HG03025 (cell line): ENCODE results near the gene WIZ.
"Not testable (repeated sequence)": the region's sequence is repeated elsewhere in the genome, so short reads cannot be mapped to it uniquely, and the experiment has no call there.

Experiments
- ATAC-seq: cut with Tn5 transposase; IDR thresholded peaks from one replicate; pipeline ENCODE4 v1.9.1; 2021; ENCODE audit warnings: mild to moderate bottlenecking, moderate library complexity; ENCODE audit not compliant: unreplicated experiment, low FRiP score

The WIZ gene

GRCh38 chr19:15449620-15450527 lies at the start of gene WIZ:
Gene WIZ, minus strand, starts transcription at chr19:15449956. Its CDS starts 1,649 bp downstream, at chr19:15448307.
- no peak for ATAC-seq

DNA sequence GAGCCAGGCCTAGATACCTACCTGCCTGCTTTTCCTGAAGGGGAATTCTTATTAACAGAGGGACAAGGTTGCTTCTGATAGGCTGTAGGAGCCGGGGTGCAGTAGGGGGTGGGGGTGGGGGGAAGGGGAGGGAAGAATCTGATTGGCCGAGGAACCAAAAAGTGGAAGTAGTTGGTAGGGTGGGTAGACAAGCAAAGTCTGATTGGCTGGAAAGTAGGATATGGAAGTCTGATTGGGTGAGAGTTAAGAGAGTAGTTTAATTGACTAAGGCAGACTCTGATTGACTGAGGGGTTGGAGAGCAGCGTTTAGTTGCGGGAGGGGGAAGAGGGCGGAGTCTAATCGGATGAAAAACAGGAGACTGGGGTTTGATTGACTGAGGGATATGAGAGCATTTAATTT lies 49.2 kb upstream of the WIZ start:
- no peak for ATAC-seq

DNA sequence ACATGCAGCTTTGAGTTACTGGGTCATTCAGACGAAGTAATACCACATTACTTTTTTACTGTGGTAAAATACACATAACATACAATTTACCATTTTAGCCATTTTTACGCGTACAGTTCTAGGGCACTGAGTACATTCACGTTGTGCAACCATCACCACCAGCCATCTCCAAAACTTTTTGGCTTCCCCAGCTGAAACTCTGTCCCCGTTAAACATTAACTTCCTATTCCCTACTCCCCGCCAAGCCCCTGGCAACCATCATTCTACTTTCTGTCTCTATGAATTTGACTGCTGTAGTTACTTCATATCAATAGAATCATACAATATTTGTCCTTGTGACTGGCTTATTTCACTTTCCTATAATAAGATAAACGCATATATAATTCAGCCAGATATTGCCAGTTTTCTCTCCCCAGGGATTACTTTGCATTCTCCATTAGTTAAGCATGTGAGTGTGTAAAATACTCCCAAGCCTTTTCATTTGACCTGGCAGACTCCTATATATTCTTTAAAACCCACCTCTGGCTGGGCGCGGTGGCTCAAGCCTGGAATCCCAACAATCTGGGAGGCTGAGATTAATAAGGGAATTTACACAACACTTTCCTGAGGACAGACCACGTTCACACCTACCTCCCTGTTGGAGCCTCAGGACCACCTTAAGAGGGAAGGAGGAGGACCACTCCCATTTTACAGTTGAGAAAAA lies 48.6 kb upstream of the WIZ start:
- no peak for ATAC-seq

GRCh38 chr19:15495151-15495550 lies 45.4 kb upstream of the WIZ start:
- ATAC-seq = no peak

DNA sequence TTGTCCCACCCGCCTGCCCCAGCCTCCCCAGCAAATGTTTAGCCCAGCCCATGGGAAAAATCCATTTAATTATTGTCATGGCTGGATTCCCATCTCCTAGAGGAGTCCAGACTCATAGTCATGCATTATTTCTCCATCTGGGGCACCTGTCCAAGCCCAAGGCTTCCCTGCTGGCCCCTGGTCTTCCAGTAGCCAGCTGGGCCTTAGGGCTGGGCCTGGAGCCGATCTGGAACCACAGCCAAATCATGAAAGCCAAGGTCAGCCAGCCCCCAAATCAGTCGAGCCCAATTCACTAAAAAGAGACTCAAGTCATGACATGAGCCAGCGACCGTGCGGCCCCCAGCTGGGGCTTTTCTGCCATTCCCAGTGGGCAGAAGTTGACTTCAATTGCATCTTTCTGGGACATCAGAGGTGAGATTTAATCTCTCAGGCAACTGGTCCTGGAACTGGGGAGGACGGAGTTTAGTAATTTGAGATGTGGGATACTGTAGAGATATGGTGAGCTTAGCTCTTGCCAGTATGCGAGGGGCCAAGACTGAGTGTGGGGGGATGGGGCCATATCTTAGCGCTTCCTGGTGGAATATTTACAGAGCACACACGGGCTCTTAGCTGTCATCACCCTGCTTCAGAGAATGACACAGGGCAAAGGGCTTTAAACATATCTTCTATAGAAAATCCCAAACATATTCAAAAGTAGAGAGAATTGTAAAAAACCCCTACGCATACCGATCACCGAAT lies 38.9 kb upstream of the WIZ start:
- ATAC-seq = no peak

DNA sequence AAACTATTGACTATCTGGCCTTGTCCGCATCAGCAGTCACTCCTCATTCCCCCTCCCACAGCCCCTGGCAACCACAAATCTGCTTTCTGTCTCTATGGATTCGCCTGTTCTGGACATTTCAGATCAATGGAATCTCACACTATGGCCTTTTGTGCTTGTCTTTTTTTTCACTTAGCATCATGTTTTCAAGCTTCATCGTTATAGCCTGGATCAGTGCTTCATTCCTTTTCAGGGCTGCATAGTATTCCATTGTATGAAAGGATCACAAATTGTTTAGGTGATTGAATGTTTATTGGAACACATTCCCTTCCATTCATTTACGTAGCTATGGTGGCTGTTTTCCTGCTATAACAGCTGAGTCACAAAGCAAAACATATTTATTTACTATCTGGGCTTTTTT lies 37.3 kb upstream of the WIZ start:
- no peak for ATAC-seq

GRCh38 chr19:15485768-15486167 lies 36.0 kb upstream of the WIZ start:
- ATAC-seq = not testable (repeated sequence)

- not testable (repeated sequence) for ATAC-seq
Measured at GRCh38 chr19:15480996-15481395, 31.2 kb upstream of the WIZ start.

GRCh38 chr19:15479391-15480345 lies 29.9 kb upstream of the WIZ start, which contains the start of gene PGLYRP2:
Gene PGLYRP2, minus strand, starts transcription at chr19:15479501. Its CDS starts 130 bp downstream, at chr19:15479371.
- ATAC-seq = no peak

DNA sequence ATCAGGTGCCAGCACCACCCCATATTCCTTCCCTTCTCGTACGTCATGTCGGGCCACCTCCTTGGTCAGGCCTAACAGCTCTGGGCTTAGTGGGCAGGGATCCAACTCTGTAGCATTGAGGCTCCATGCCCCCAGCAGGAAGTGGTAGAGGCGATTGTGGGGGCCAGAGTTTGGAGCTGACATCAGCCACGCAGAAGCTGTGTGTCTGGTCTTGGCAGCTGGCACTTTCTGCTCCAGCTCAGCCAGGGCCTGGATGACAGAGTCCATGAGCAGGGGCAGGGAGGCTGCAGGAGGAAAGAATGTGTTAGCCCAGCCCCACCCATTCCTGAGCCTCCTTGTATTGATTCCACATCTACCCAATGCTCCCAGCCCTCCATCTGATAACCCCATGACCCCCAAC lies 26.6 kb upstream of the WIZ start:
- no peak for ATAC-seq

GRCh38 chr19:15475611-15476010 lies 25.9 kb upstream of the WIZ start:
- no peak for ATAC-seq

DNA sequence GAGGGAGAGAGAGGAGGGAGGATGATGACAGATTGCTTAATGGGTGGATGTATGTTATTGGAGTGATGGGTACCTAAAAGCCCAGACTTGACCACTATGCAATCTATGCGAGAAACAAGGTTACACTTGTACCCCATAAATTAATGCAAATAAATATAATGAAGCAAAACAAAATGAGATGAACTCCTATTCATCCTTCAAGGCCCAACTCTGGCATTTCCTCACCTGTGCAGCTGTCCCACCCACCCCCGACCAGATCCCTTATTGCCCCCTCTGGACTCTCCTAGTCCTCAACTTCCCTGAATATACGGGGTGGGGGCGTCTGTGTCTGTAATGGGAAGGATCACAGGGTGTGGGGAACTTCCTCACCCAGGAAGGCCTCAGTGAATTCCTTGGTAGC lies 25.4 kb upstream of the WIZ start:
- ATAC-seq = no peak

GRCh38 chr19:15473821-15474220 lies 24.1 kb upstream of the WIZ start:
- not testable (repeated sequence) for ATAC-seq

DNA sequence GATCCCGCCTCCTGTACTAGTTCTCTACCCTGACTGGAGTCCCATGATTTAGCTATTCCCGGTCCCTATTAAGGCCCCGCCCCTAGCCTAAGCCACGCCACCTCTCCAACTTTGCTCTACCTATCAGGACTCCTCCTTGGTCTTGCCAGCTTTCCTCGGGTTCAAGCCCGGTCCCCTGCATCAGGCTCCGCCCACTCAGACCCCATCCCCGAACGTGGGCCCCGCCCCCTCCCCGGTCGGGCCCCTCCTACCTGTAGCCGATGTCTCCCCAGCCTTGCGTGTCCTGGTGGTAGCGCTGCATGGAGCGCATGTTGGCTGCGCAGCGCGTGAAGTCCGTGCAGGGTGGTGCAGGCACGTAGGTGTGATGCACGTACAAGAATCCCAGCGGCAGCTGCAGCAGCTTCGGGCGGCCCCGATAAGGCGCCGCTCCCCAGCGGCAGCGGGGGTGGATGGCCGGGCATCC lies 21.9 kb upstream of the WIZ start:
- ATAC-seq = no peak

DNA sequence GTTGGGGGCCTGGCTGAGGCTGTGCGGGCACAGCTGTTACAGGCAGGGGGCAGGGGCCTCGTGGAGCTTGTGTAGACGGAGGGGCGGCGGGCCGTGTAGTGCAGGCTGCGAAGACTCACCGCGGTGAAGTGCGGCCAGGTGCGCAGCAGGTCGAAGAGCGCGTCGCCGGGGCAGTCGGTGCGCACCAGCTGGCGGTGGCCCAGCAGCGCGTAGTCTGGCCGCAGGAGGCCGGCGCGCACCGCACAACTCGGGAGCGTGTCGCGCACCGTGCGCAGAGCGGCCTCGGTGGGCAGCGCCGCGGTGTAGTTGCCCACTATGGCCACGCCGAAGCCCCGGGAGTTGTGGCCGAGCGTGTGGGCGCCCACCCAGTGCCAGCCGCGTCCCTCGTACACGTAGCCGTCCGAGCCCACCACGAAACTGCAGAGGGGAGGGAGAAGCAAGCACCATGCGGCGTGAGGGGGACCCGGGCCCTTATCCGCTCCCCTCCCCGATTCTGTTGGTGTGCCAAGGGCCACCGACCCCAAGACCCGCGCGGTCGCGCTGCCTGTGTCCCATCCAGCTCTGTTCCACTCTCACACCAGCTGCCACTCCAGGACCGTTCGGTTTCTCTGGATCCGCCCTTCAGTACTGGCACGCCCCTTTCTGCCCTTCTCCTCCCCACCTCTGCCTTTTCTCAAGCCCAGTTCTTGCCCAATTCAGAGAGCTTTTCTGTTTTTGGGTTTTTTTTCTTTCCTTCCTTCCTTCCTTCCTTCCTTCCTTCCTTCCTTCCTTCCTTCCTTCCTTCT lies 19.9 kb upstream of the WIZ start:
- ATAC-seq = no peak

DNA sequence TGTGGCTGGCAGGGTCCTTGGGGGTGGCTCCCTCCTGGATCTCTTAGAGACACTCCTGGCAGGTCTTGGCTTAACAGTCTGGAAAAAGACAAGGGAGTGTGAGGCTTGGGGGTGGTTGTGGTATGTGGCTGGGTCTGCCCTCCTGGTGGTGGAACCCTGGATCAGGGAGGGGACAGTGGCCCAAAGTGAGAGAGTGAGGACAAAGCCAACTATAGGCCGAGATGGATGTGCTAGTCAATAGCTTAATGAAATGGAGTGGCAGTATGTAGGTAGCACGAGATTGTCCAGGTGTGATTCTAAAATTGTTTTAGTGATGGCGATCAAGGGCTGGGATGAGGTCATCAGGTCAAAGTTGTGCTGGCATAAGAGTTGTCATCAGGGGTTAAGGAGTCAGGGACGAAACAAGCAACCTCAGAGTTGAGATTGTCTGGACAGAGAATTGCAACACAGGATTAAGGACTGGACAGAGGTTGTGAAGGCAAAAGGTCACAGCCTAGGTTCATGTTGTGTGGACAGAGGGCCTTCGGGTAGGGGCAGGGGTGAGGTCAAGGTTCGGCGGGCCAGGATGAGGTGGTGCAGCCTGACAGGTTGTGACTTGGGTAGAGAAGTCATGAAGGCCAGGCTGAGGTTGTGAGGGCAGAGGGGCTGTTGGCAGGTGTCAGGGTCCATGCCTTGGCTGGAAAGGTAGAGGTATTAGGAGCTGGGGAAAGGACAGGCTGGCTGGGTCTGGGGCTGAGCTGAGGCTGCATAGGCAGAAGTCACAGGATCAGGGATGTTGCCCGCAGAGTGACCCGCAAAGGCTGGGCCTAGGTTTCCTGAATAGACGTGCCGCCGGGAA lies 19.1 kb upstream of the WIZ start:
- no peak for ATAC-seq

- no peak for ATAC-seq
Measured at GRCh38 chr19:15467734-15468214, 18.0 kb upstream of the WIZ start.
